ENCODE results near the gene CROCC2.

The CROCC2 gene

GRCh38 chr2:240960309-240960970, 54.3 kb downstream of the CROCC2 start:
- DNase-seq, result peak in 1 of 2 donors; percentile 10

- DNase-seq, result peak in 1 of 2 donors; percentile 36
These were observed 55.1 kb downstream of the CROCC2 start for GRCh38 chr2:240960971-240961876.

GRCh38 chr2:240961910-240962299, 55.8 kb downstream of the CROCC2 start:
- no peak for DNase-seq

- DNase-seq, result peak in 1 of 2 donors; percentile 10
These were observed 56.3 kb downstream of the CROCC2 start for GRCh38 chr2:240962300-240963064.

- no peak for DNase-seq
These were observed 57.1 kb downstream of the CROCC2 start for GRCh38 chr2:240963065-240963867.

- no peak for DNase-seq
These were observed 58.0 kb downstream of the CROCC2 start for GRCh38 chr2:240963868-240964703.

GRCh38 chr2:240964704-240965295, 58.7 kb downstream of the CROCC2 start:
- peak in 1 of 2 donors; percentile 10 for DNase-seq

GRCh38 chr2:240965296-240965904, 59.3 kb downstream of the CROCC2 start:
- peak; percentile 39 to 52 for DNase-seq

- DNase-seq, result peak in 1 of 2 donors; percentile 28
These were observed 59.8 kb downstream of the CROCC2 start for GRCh38 chr2:240965905-240966456.

GRCh38 chr2:240966457-240966905, 60.3 kb downstream of the CROCC2 start:
- DNase-seq, result no peak

GRCh38 chr2:240966906-240967680, 61.0 kb downstream of the CROCC2 start:
- no peak for DNase-seq

GRCh38 chr2:240967681-240968621, 61.8 kb downstream of the CROCC2 start:
- no peak for DNase-seq

GRCh38 chr2:240968731-240969624, 62.8 kb downstream of the CROCC2 start:
- DNase-seq, result no peak

GRCh38 chr2:240970104-240970503, 64.0 kb downstream of the CROCC2 start:
- no peak for DNase-seq

GRCh38 chr2:240970816-240971215, 64.7 kb downstream of the CROCC2 start:
- no peak for DNase-seq

- no peak for DNase-seq
These were observed 66.1 kb downstream of the CROCC2 start for GRCh38 chr2:240972201-240972600.

All from inflammatory macrophage treated with lipopolysaccharide for 1 hour (primary cell).